Neural cell (in vitro differentiated cells): ENCODE results near the gene TBC1D22B.

Experiments
- POLR2AphosphoS5 ChIP-seq: IDR thresholded peaks from 2 replicates; pipeline ENCODE4 v1.6.1; 2012
- RAD21 ChIP-seq: fragments of 450-650 bp; conservative IDR thresholded peaks from 2 replicates; pipeline ENCODE4 v1.6.1; 2014; ENCODE audit warnings: antibody characterized with exemption, mild to moderate bottlenecking, moderate library complexity
- SMC3 ChIP-seq: fragments of 450-650 bp; conservative IDR thresholded peaks from 2 replicates; pipeline ENCODE4 v1.6.1; 2014; ENCODE audit warnings: antibody characterized with exemption, mild to moderate bottlenecking, moderate library complexity; ENCODE audit not compliant: poor library complexity
- TF ChIP-seq, protein P1 (sequence below): fragments of 450-650 bp; IDR thresholded peaks from 2 replicates; pipeline ENCODE4 v1.5.1; 2014; ENCODE audit warnings: antibody characterized with exemption, mild to moderate bottlenecking, moderate library complexity; ENCODE audit not compliant: poor library complexity, severe bottlenecking

DNA sequence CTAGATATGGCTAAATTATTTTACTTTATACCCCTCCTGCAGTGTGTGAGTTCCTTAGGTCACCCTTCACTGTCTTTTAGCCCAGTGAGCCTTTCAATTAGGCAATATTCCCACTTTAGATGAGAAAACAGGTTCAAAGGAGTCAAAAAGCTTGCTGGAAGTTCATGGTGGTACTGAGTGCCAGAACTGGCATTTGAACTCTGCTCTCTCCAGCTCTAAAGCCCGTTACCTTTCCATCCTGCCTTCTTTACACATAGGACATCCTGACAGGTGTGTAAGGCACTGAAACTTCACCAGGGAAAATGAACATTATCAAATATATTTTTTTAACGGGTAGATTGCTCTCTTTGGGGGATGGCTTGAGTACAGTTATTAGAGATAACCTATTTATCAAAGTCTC is 11.5 kb downstream of the TBC1D22B start:
- TF ChIP-seq, protein P1, sequence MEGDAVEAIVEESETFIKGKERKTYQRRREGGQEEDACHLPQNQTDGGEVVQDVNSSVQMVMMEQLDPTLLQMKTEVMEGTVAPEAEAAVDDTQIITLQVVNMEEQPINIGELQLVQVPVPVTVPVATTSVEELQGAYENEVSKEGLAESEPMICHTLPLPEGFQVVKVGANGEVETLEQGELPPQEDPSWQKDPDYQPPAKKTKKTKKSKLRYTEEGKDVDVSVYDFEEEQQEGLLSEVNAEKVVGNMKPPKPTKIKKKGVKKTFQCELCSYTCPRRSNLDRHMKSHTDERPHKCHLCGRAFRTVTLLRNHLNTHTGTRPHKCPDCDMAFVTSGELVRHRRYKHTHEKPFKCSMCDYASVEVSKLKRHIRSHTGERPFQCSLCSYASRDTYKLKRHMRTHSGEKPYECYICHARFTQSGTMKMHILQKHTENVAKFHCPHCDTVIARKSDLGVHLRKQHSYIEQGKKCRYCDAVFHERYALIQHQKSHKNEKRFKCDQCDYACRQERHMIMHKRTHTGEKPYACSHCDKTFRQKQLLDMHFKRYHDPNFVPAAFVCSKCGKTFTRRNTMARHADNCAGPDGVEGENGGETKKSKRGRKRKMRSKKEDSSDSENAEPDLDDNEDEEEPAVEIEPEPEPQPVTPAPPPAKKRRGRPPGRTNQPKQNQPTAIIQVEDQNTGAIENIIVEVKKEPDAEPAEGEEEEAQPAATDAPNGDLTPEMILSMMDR = no peak
- no peak for TF ChIP-seq SMC3
- TF ChIP-seq POLR2AphosphoS5 = no peak
- no peak for TF ChIP-seq RAD21
